Measurements from ENCODE around the gene MYLK. TPM values are rescaled to one million over a fixed set of nuclear protein-coding genes. Genes with fewer than 3 reads are reported as not detected.

Gene MYLK
- total RNA-seq, 1 donor from 2014 or later, result 2.6 TPM

DNA sequence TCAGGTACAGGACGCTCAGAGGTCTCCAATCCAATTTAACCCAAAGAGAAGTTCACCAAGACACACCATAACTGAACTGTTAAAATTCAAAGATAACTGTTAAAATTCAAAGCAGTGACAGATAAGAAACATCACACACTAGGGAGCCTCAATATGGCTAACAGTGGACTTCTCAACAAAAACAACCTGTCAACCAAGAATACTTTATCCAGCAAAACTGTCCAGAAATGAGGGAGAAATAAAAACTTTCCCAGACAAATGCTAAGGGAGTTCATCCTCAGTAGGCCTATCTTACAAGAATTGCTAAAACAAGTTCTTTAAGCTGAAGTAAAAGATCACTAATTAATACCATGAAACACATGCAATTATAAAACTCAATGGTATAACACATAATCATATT, 36.3 kb upstream of the MYLK start:
- no peaks in the 10 kb centered on the region for H3K27me3 ChIP-seq (ENCODE audit: control insufficient read depth, insufficient read depth, low read length)
- H3K4me3 ChIP-seq (ENCODE audit: low read depth, low read length), result no peak overlapping the region
- TF ChIP-seq, protein P1, sequence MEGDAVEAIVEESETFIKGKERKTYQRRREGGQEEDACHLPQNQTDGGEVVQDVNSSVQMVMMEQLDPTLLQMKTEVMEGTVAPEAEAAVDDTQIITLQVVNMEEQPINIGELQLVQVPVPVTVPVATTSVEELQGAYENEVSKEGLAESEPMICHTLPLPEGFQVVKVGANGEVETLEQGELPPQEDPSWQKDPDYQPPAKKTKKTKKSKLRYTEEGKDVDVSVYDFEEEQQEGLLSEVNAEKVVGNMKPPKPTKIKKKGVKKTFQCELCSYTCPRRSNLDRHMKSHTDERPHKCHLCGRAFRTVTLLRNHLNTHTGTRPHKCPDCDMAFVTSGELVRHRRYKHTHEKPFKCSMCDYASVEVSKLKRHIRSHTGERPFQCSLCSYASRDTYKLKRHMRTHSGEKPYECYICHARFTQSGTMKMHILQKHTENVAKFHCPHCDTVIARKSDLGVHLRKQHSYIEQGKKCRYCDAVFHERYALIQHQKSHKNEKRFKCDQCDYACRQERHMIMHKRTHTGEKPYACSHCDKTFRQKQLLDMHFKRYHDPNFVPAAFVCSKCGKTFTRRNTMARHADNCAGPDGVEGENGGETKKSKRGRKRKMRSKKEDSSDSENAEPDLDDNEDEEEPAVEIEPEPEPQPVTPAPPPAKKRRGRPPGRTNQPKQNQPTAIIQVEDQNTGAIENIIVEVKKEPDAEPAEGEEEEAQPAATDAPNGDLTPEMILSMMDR (IDR thresholded peaks at IDR 0.05; ENCODE audit: insufficient read depth, low read length, severe bottlenecking), result no peak
- FAIRE-seq (no peak), DNase-seq (ENCODE audit: low read depth) (no peak)
- H3K36me3 ChIP-seq (ENCODE audit: control insufficient read depth, insufficient read depth, low read length), result no peaks in the 10 kb centered on the region

DNA sequence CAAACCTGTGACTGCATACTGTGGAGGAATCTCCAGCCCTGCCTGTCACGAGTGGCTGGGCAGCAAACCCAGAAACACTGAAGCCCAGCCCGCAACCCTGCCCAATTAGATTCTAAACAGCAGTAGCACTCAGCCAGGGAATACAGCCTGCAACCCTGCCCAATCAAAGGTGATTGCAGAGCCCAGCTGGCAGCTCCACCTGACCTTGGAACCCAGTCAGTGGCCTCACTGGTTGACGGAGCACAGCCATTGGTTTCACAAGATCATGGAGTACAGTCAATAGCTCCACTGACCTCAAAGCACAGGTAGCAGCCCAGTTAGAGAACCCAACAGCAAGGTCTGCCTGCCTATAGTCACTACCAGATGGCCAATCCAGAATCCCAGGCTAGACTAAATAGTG, 35.2 kb upstream of the MYLK start:
- FAIRE-seq (no peak), DNase-seq (ENCODE audit: low read depth) (no peak)
- Histone ChIP-seq H3K36me3 (ENCODE audit: control insufficient read depth, insufficient read depth, low read length) (peaks cover 3% of the 10 kb centered on the region), H3K27me3 (ENCODE audit: control insufficient read depth, insufficient read depth, low read length) (no peaks in the 10 kb centered on the region), H3K4me3 (ENCODE audit: low read depth, low read length) (no peak overlapping the region)
- TF ChIP-seq, protein P1 (IDR thresholded peaks at IDR 0.05; ENCODE audit: insufficient read depth, low read length, severe bottlenecking), result no peak

DNA sequence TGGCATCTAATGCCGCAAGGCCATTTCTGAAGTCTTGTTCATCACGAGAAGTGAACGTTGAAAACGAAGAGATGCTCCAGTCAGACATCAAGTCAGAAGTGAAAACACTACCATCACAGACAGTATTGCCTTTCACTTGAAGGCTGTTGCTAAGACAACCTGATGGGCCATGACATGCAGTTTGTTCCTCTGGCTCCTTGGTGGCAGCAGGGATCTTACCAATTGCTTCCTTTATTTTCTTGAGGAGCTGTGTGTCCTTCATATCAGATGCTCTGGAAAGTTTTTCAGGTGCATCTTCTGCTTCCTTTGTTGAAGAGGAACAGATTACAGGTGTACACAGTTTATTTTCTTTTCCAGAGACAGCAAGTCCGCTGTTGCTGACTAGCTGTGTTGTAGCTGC, 30.7 kb upstream of the MYLK start:
- TF ChIP-seq, protein P1 (IDR thresholded peaks at IDR 0.05; ENCODE audit: insufficient read depth, low read length, severe bottlenecking), result no peak
- peak; percentile 18 for FAIRE-seq
- H3K27me3 ChIP-seq (ENCODE audit: control insufficient read depth, insufficient read depth, low read length), result no peaks in the 10 kb centered on the region

DNA sequence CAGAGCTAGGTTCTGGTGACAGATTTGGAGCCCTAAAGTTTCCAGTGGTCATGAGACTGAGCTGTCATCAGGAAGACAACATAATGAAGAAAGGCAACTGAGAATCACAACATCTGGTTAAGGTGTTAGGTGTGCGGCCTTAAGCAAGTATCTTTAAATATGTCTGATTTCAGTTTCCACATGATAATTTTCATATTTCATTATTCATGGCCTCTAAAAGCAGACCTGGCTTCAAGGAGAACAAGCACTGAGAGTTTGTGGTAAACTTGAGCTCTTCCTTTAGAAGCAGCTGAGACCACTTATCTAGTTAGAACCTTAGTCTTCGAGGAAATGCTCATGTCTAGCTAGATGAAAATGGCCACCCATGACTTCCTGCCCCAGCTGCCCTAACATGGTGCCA, 25.7 kb upstream of the MYLK start:
- FAIRE-seq, result no peak
- TF ChIP-seq, protein P1 (IDR thresholded peaks at IDR 0.05; ENCODE audit: insufficient read depth, low read length, severe bottlenecking), result no peak
- Histone ChIP-seq H3K4me3 (ENCODE audit: low read depth, low read length) (no peak overlapping the region), H3K36me3 (ENCODE audit: control insufficient read depth, insufficient read depth, low read length) (peaks cover under 1% of the 10 kb centered on the region), H3K27me3 (ENCODE audit: control insufficient read depth, insufficient read depth, low read length) (no peaks in the 10 kb centered on the region)
- DNase-seq (ENCODE audit: low read depth), result no peak

More for the DNA sequence above, 30.7 kb upstream of the MYLK start:
- DNase-seq (ENCODE audit: low read depth), result no peak
- Histone ChIP-seq H3K4me3 (ENCODE audit: low read depth, low read length) (no peak overlapping the region), H3K36me3 (ENCODE audit: control insufficient read depth, insufficient read depth, low read length) (peaks cover 3% of the 10 kb centered on the region)

DNA sequence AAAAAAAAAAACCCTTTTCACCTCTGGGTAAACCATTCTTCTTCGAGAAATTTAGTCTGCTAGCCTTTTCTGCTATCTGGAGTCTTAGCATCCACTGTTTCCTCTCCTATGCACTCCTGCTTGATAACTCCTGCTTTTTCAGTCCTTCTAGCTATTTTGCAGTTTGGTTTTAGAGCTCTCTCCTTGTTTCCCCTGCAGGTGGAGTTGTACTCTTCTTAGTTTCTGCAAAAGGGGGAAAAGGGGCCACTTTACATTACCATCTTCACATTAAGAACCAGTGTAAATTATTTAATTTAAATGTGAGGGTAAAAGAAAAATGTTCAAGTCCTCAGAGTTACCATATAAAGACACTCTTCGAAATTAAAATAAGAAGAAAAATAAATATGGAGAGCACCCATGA, 23.6 kb upstream of the MYLK start:
- TF ChIP-seq, protein P1 (IDR thresholded peaks at IDR 0.05; ENCODE audit: insufficient read depth, low read length, severe bottlenecking), result no peak
- DNase-seq (ENCODE audit: low read depth), result no peak
- H3K36me3 ChIP-seq (ENCODE audit: control insufficient read depth, insufficient read depth, low read length), result no peaks in the 10 kb centered on the region
- H3K4me3 ChIP-seq (ENCODE audit: low read depth, low read length), result no peak overlapping the region
- no peaks in the 10 kb centered on the region for H3K27me3 ChIP-seq (ENCODE audit: control insufficient read depth, insufficient read depth, low read length)
- no peak for FAIRE-seq

DNA sequence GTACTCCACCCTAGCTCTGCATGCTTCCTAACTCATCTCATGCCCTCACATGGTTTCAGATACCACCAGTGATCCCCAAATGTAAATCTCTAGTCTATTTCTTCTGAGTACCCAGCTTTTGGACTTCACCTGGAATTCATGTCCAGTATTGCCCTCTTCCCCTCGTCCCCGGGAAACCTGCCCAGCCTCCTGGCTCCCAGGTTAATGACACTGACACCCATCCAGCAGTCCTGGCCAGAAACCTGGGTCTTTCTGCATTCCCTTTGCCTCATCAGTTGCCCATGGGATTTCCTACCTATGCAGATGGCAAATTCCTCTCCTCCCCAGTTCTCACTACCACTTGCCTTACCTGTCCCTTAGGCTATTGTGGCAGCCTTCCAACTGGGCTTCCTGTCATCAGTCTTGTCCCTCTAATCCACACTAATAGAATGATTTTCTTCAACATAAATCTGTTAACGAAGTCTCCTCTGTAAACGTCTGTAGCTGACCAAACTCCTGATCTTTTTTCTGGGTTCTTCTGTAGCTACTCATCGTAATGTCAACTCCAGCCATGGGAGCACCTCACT, 15.3 kb upstream of the MYLK start:
- DNase-seq (ENCODE audit: low read depth) (peak; percentile 20), FAIRE-seq (peak; percentile 83)

More for the DNA sequence above, 15.3 kb upstream of the MYLK start:
- H3K4me3 ChIP-seq (ENCODE audit: low read depth, low read length), result no peak overlapping the region
- no peaks in the 10 kb centered on the region for H3K27me3 ChIP-seq (ENCODE audit: control insufficient read depth, insufficient read depth, low read length)
- no peaks in the 10 kb centered on the region for H3K36me3 ChIP-seq (ENCODE audit: control insufficient read depth, insufficient read depth, low read length)
- TF ChIP-seq, protein P1 (IDR thresholded peaks at IDR 0.05; ENCODE audit: insufficient read depth, low read length, severe bottlenecking), result no peak

All from bronchial epithelial cell (primary cell).